ENCODE results near the gene PKIG. TPM values are rescaled to one million over a fixed set of nuclear protein-coding genes. Genes with fewer than 3 reads are reported as not detected.
"Not testable (repeated sequence)": the region's sequence is repeated elsewhere in the genome, so short reads cannot be mapped to it uniquely, and the experiment has no call there.

The PKIG gene
- total RNA-seq, 1 donor from 2014 or later, result 40.6 TPM

- no peak overlapping the region for H3K27ac Mint-ChIP-seq
- Histone ChIP-seq H3K4me3 (no peak overlapping the region), H3K4me1 (no peaks in the 10 kb centered on the region), H3K9ac (no peak overlapping the region), H3K27me3 (no peaks in the 10 kb centered on the region), H3K36me3 (no peaks in the 10 kb centered on the region), H3F3A (ENCODE audit: low read depth) (no peaks in the 10 kb centered on the region), H3K79me2 (ENCODE audit: low read depth) (peaks cover 2% of the 10 kb centered on the region), H3K9me3 (ENCODE audit: low read depth) (no peaks in the 10 kb centered on the region), H4K20me1 (ENCODE audit: low read depth) (peaks cover 5% of the 10 kb centered on the region), H3K4me2 (no peak overlapping the region), H3K27ac (no peak overlapping the region), H2AFZ (replicated peaks) (no peak overlapping the region)
- H3K27me3 Mint-ChIP-seq (ENCODE audit: insufficient read depth, low read depth), result no peaks in the 10 kb centered on the region
- no peak for TF ChIP-seq EZH2phosphoT487 (IDR thresholded peaks at IDR 0.05)
- TF ChIP-seq CTCF (IDR thresholded peaks at IDR 0.05), result no peak
- no peak for TF ChIP-seq EZH2 (IDR thresholded peaks at IDR 0.05)
- no peak for DNase-seq (ENCODE audit: low spot score)
- no peaks in the 10 kb centered on the region for H3K9me3 Mint-ChIP-seq
- H3K36me3 Mint-ChIP-seq, result no peaks in the 10 kb centered on the region
- H3K4me1 Mint-ChIP-seq, result no peaks in the 10 kb centered on the region
- no peak overlapping the region for H3K4me3 Mint-ChIP-seq
Measured at GRCh38 chr20:44559302-44559701, 23.1 kb upstream of the PKIG start.

GRCh38 chr20:44560229-44560628, 22.1 kb upstream of the PKIG start:
- no peaks in the 10 kb centered on the region for H3K27me3 ChIP-seq
- Mint-ChIP-seq H3K9me3 (no peaks in the 10 kb centered on the region), H3K4me3 (no peak overlapping the region), H3K4me1 (no peaks in the 10 kb centered on the region), H3K27ac (no peak overlapping the region), H3K36me3 (no peaks in the 10 kb centered on the region), H3K27me3 (ENCODE audit: insufficient read depth, low read depth) (no peaks in the 10 kb centered on the region)
- TF ChIP-seq EZH2 (IDR thresholded peaks at IDR 0.05), result no peak
- no peak for TF ChIP-seq EZH2phosphoT487 (IDR thresholded peaks at IDR 0.05)
- TF ChIP-seq CTCF (IDR thresholded peaks at IDR 0.05), result no peak
- no peak overlapping the region for H3K9ac ChIP-seq
- H3K4me2 ChIP-seq, result no peak overlapping the region
- no peaks in the 10 kb centered on the region for H3K79me2 ChIP-seq (ENCODE audit: low read depth)
- H3K27ac ChIP-seq, result no peak overlapping the region
- H3F3A ChIP-seq (ENCODE audit: low read depth), result no peaks in the 10 kb centered on the region
- no peak overlapping the region for H3K4me3 ChIP-seq
- peaks cover 5% of the 10 kb centered on the region for H4K20me1 ChIP-seq (ENCODE audit: low read depth)
- no peaks in the 10 kb centered on the region for H3K4me1 ChIP-seq
- no peak overlapping the region for H2AFZ ChIP-seq (replicated peaks)
- H3K36me3 ChIP-seq, result no peaks in the 10 kb centered on the region
- no peak for DNase-seq (ENCODE audit: low spot score)
- H3K9me3 ChIP-seq (ENCODE audit: low read depth), result no peaks in the 10 kb centered on the region

- H3K27ac ChIP-seq; H3K36me3 ChIP-seq; H3K27me3 ChIP-seq; H3K4me3 ChIP-seq; H3K4me1 ChIP-seq; H3K36me3 Mint-ChIP-seq; H3K4me3 Mint-ChIP-seq; H2AFZ ChIP-seq (replicated peaks); H3K79me2 ChIP-seq (ENCODE audit: low read depth); H4K20me1 ChIP-seq (ENCODE audit: low read depth); H3K9ac ChIP-seq; DNase-seq (ENCODE audit: low spot score); H3K4me1 Mint-ChIP-seq; H3K9me3 ChIP-seq (ENCODE audit: low read depth); H3K27me3 Mint-ChIP-seq (ENCODE audit: insufficient read depth, low read depth); H3F3A ChIP-seq (ENCODE audit: low read depth); H3K27ac Mint-ChIP-seq; H3K9me3 Mint-ChIP-seq; H3K4me2 ChIP-seq: not testable (repeated sequence)
Measured at GRCh38 chr20:44560818-44561217, 21.6 kb upstream of the PKIG start.

GRCh38 chr20:44561876-44562275, 20.5 kb upstream of the PKIG start:
- Histone ChIP-seq H3K4me1 (no peaks in the 10 kb centered on the region), H3F3A (ENCODE audit: low read depth) (no peaks in the 10 kb centered on the region), H3K27me3 (no peaks in the 10 kb centered on the region), H3K27ac (no peak overlapping the region), H3K79me2 (ENCODE audit: low read depth) (no peaks in the 10 kb centered on the region), H2AFZ (replicated peaks) (no peak overlapping the region), H3K4me3 (no peak overlapping the region), H3K36me3 (no peaks in the 10 kb centered on the region), H3K9me3 (ENCODE audit: low read depth) (no peaks in the 10 kb centered on the region), H3K4me2 (no peak overlapping the region), H3K9ac (no peak overlapping the region), H4K20me1 (ENCODE audit: low read depth) (peaks cover 5% of the 10 kb centered on the region)
- Mint-ChIP-seq H3K27me3 (ENCODE audit: insufficient read depth, low read depth) (no peaks in the 10 kb centered on the region), H3K9me3 (no peaks in the 10 kb centered on the region), H3K27ac (no peak overlapping the region), H3K4me1 (no peaks in the 10 kb centered on the region), H3K36me3 (no peaks in the 10 kb centered on the region), H3K4me3 (no peak overlapping the region)
- no peak for DNase-seq (ENCODE audit: low spot score)
- no peak for TF ChIP-seq EZH2 (IDR thresholded peaks at IDR 0.05)
- no peak for TF ChIP-seq EZH2phosphoT487 (IDR thresholded peaks at IDR 0.05)
- no peak for TF ChIP-seq CTCF (IDR thresholded peaks at IDR 0.05)
